Neural cell (in vitro differentiated cells): ENCODE data around the gene RBM34.

ENCODE experiments used
- CTCF ChIP-seq: fragments of 450-650 bp; IDR thresholded peaks from 2 replicates; pipeline ENCODE4 v1.5.1; 2014; ENCODE audit warnings: antibody characterized with exemption, mild to moderate bottlenecking, moderate library complexity; ENCODE audit not compliant: poor library complexity, severe bottlenecking
- EP300 ChIP-seq: fragments of 450-650 bp; conservative IDR thresholded peaks from 2 replicates; pipeline ENCODE4 v1.6.1; 2014; ENCODE audit warnings: antibody characterized with exemption, mild to moderate bottlenecking, moderate library complexity; ENCODE audit not compliant: poor library complexity, severe bottlenecking
- EZH2 ChIP-seq: fragments of 200-600, 300-800 bp; shearing (Covaris generic), sonication (generic); IDR thresholded peaks from 2 replicates; pipeline ENCODE4 v1.6.1; 2014; ENCODE audit warnings: antibody characterized with exemption, low read length, borderline replicate concordance, mild to moderate bottlenecking; ENCODE audit not compliant: insufficient read depth, poor library complexity, severe bottlenecking

- TF ChIP-seq CTCF = no peak
- no peak for TF ChIP-seq EP300
- TF ChIP-seq EZH2 = no peak
Measured at GRCh38 chr1:235131961-235132360, 29.1 kb downstream of the RBM34 start.
